Keratinocyte (primary cell): Measurements from ENCODE around the gene DCTPP1. TPM values are rescaled to one million over a fixed set of nuclear protein-coding genes. Genes with fewer than 3 reads are reported as not detected.

Experiments used
- DNase-seq: peaks from one replicate; pipeline ENCODE4 v3.0.0-alpha.2; 2011; ENCODE audit warnings: low read depth, missing footprints, low spot score
- FAIRE-seq: peaks from 2 replicates; lab custom pipeline; 2011; peaks lifted over from hg19 to GRCh38; lab: Jason Lieb, UNC
- H2AFZ ChIP-seq: 2 replicates; pipeline ENCODE4 v1.6.0; 2012; ENCODE audit warnings: low read length, control low read depth, inconsistent platforms; ENCODE audit not compliant: control insufficient read depth
- H3K27ac ChIP-seq: 2 replicates; pipeline ENCODE4 v1.5.1; 2011; ENCODE audit warnings: low read length; ENCODE audit not compliant: control insufficient read depth, insufficient read depth
- H3K27me3 ChIP-seq: 3 replicates; pipeline ENCODE4 v1.6.0; 2011; ENCODE audit warnings: low read length; ENCODE audit not compliant: control insufficient read depth, insufficient read depth; ENCODE audit errors: extremely low read depth
- H3K36me3 ChIP-seq, 2 experiments: 2 replicates in 1 of 2; 3 replicates in 1 of 2; pipeline ENCODE4 v1.5.1; 2011; ENCODE audit warnings: low read length in 2 of 2, mild to moderate bottlenecking in 1 of 2; ENCODE audit not compliant: control insufficient read depth in 2 of 2, insufficient read depth in 2 of 2; ENCODE audit errors: extremely low read depth in 1 of 2
- H3K4me1 ChIP-seq: 3 replicates; pipeline ENCODE4 v1.5.1; 2011; ENCODE audit warnings: low read length; ENCODE audit not compliant: control insufficient read depth, insufficient read depth; ENCODE audit errors: extremely low read depth
- H3K4me2 ChIP-seq: 3 replicates; pipeline ENCODE4 v1.6.0; 2011; ENCODE audit warnings: low read depth, low read length; ENCODE audit not compliant: control insufficient read depth, insufficient read depth; ENCODE audit errors: extremely low read depth
- H3K4me3 ChIP-seq, 3 experiments: fragments of 200-600 bp in 1 of 3; sonication (generic) in 1 of 3; 2 replicates in 2 of 3; 3 replicates in 1 of 3; pipeline ENCODE4 v1.5.1; 2011 to 2016; ENCODE audit warnings: low read length in 3 of 3, mild to moderate bottlenecking in 3 of 3, control low read depth in 2 of 3, inconsistent platforms in 1 of 3, low read depth in 1 of 3, mixed read lengths in 1 of 3, mixed run types in 1 of 3, moderate library complexity in 1 of 3; ENCODE audit not compliant: control insufficient read depth in 2 of 3, insufficient read depth in 2 of 3; ENCODE audit errors: extremely low read depth in 1 of 3
- H3K79me2 ChIP-seq: 2 replicates; pipeline ENCODE4 v1.6.0; 2012; ENCODE audit warnings: low read length; ENCODE audit not compliant: control insufficient read depth, insufficient read depth
- H3K9ac ChIP-seq: 3 replicates; pipeline ENCODE4 v1.6.0; 2011; ENCODE audit warnings: low read length; ENCODE audit not compliant: control insufficient read depth, insufficient read depth; ENCODE audit errors: extremely low read depth
- H3K9me1 ChIP-seq: 3 replicates; pipeline ENCODE4 v1.6.0; 2011; ENCODE audit warnings: low read length; ENCODE audit not compliant: control insufficient read depth, insufficient read depth; ENCODE audit errors: extremely low read depth
- H3K9me3 ChIP-seq: 2 replicates; pipeline ENCODE4 v1.5.1; 2012; ENCODE audit warnings: low read depth, low read length; ENCODE audit not compliant: control insufficient read depth
- H4K20me1 ChIP-seq: 3 replicates; pipeline ENCODE4 v1.6.0; 2011; ENCODE audit warnings: low read length; ENCODE audit not compliant: control insufficient read depth, insufficient read depth; ENCODE audit errors: extremely low read depth
- EZH2 ChIP-seq: IDR thresholded peaks from one replicate; pipeline ENCODE4 v1.6.1; 2012; ENCODE audit warnings: inconsistent platforms, mild to moderate bottlenecking, low read length, moderate library complexity
- dilution Hi-C: fragments of 300-500 bp; cut with MboI; formaldehyde crosslinking; loops from one replicate; pipeline ENCODE4 v1.7.0; 2020; ENCODE audit warnings: low sequenced_read_pairs; ENCODE audit not compliant: extremely low pct_ligation_motif_present
- polyA plus RNA-seq, 5 experiments: library from polyadenylated mRNA; depleted of rRNA in 3 of 5; stranded (reverse) in 3 of 5; stranded (forward) in 1 of 5; unstranded in 1 of 5; fragments of >200 nt; gene quantifications; 1 replicate in 1 of 5; 2 replicates in 3 of 5; 3 replicates in 1 of 5; pipeline versions ENCODE4 v1.2.1 to v1.2.3, GENCODE V29; 2011 to 2012; ENCODE audit warnings: missing spikeins in 2 of 5, low read depth in 1 of 5, low replicate concordance in 1 of 5
- TF ChIP-seq, protein P1 (sequence below), 3 experiments: IDR thresholded peaks in 1 of 3; conservative IDR thresholded peaks in 1 of 3; optimal IDR thresholded peaks in 1 of 3; 2 replicates in 2 of 3; 3 replicates in 1 of 3; pipeline versions ENCODE3 to v1.5.1; 2011; ENCODE audit warnings: low read length in 3 of 3, mild to moderate bottlenecking in 3 of 3, moderate library complexity in 2 of 3, control low read depth in 1 of 3, inconsistent platforms in 1 of 3; ENCODE audit not compliant: insufficient read depth in 2 of 3; ENCODE audit errors: extremely low read depth in 1 of 3

DCTPP1 gene
- polyA plus RNA-seq, 1 donor (not counting 4 experiments of a cell fraction or from before 2014, with no cell fraction given): 95.8 TPM

- no peaks in the 10 kb centered on the region for H3K27me3 ChIP-seq
- no peaks in the 10 kb centered on the region for H3K9me1 ChIP-seq
- FAIRE-seq (peak; percentile 51), DNase-seq (no peak)
- H3K9ac ChIP-seq: peak overlapping the region; percentile 64
- H4K20me1 ChIP-seq: no peaks in the 10 kb centered on the region
- H3K4me3 ChIP-seq: peak overlapping the region; percentile 39 to 65 (median 64)
- H3K36me3 ChIP-seq: peaks cover 11 to 12% of the 10 kb centered on the region in 2 experiments
- peak overlapping the region; percentile 78 for H2AFZ ChIP-seq
- dilution Hi-C loops: no loop called here
- TF ChIP-seq, protein P1, sequence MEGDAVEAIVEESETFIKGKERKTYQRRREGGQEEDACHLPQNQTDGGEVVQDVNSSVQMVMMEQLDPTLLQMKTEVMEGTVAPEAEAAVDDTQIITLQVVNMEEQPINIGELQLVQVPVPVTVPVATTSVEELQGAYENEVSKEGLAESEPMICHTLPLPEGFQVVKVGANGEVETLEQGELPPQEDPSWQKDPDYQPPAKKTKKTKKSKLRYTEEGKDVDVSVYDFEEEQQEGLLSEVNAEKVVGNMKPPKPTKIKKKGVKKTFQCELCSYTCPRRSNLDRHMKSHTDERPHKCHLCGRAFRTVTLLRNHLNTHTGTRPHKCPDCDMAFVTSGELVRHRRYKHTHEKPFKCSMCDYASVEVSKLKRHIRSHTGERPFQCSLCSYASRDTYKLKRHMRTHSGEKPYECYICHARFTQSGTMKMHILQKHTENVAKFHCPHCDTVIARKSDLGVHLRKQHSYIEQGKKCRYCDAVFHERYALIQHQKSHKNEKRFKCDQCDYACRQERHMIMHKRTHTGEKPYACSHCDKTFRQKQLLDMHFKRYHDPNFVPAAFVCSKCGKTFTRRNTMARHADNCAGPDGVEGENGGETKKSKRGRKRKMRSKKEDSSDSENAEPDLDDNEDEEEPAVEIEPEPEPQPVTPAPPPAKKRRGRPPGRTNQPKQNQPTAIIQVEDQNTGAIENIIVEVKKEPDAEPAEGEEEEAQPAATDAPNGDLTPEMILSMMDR (optimal IDR thresholded peaks at IDR 0.05 in 1 of 3, IDR thresholded peaks at IDR 0.05 in 1 of 3, conservative IDR thresholded peaks at IDR 0.05 in 1 of 3; ENCODE audit: extremely low read depth in 1 of 3, insufficient read depth in 2 of 3, low read length in 3 of 3): no peak
- TF ChIP-seq EZH2: no peak
- H3K27ac ChIP-seq: peak overlapping the region; percentile 63
- H3K4me1 ChIP-seq: peaks cover 14% of the 10 kb centered on the region
- H3K4me2 ChIP-seq: peak overlapping the region; percentile 72
- no peaks in the 10 kb centered on the region for H3K79me2 ChIP-seq
- H3K9me3 ChIP-seq: no peaks in the 10 kb centered on the region
These were observed 12.1 kb downstream of the DCTPP1 start for GRCh38 chr16:30417529-30418349.

- H4K20me1 ChIP-seq: no peaks in the 10 kb centered on the region
- dilution Hi-C loops: no loop called here
- DNase-seq (no peak), FAIRE-seq (no peak)
- peaks cover 9% of the 10 kb centered on the region in 2 experiments for H3K36me3 ChIP-seq
- H3K4me3 ChIP-seq: peak overlapping the region; percentile 39 to 65 (median 64)
- peak overlapping the region; percentile 72 for H3K4me2 ChIP-seq
- no peaks in the 10 kb centered on the region for H3K9me3 ChIP-seq
- H3K27ac ChIP-seq: no peak overlapping the region
- no peak for TF ChIP-seq EZH2
- TF ChIP-seq, protein P1 (optimal IDR thresholded peaks at IDR 0.05 in 1 of 3, IDR thresholded peaks at IDR 0.05 in 1 of 3, conservative IDR thresholded peaks at IDR 0.05 in 1 of 3; ENCODE audit: extremely low read depth in 1 of 3, insufficient read depth in 2 of 3, low read length in 3 of 3): no peak
- peak overlapping the region; percentile 78 for H2AFZ ChIP-seq
- no peaks in the 10 kb centered on the region for H3K27me3 ChIP-seq
- H3K4me1 ChIP-seq: peaks cover 14% of the 10 kb centered on the region
- no peaks in the 10 kb centered on the region for H3K79me2 ChIP-seq
- peak overlapping the region; percentile 64 for H3K9ac ChIP-seq
- H3K9me1 ChIP-seq: no peaks in the 10 kb centered on the region
These were observed 13.0 kb downstream of the DCTPP1 start for GRCh38 chr16:30416624-30417528.
